HepG2 (cell line): ENCODE measurements around the gene FOXE3. TPM values are rescaled to one million over a fixed set of nuclear protein-coding genes. Genes with fewer than 3 reads are reported as not detected.
"Not testable (repeated sequence)": the region's sequence is repeated elsewhere in the genome, so short reads cannot be mapped to it uniquely, and the experiment has no call there.

ENCODE experiments used
- ATAC-seq: fragments of 200-7000 bp; cut with Tn5 transposase; 3 replicates; pipeline ENCODE4 v1.9.1; 2020; ENCODE audit warnings: mild to moderate bottlenecking, moderate library complexity
- BruUV-seq: library from RNA; stranded (reverse); fragments of 400-500 nt; replicated peaks from 2 replicates; lab custom pipeline; 2021; lab: Mats Ljungman, UMichigan
- CTCF ChIA-PET: fragments of 300-600 bp; formaldehyde crosslinking; extraction: SDS; loops from one replicate; lab custom pipeline; 2021; ENCODE audit warnings: low total read pairs, inconsistent platforms, low intra/inter-chr PET ratio; lab: Yijun Ruan, JAX
- POLR2A ChIA-PET: fragments of 350-600 bp; sonication (Branson Sonifier 250); formaldehyde crosslinking; loops from one replicate; lab custom pipeline; 2020; ENCODE audit warnings: antibody characterized with exemption, inconsistent platforms; lab: Yijun Ruan, JAX
- DNase-seq: peaks from one replicate; pipeline ENCODE4 v3.0.0-alpha.2; 2015; ENCODE audit warnings: low spot score
- FAIRE-seq: peaks from 3 replicates; lab custom pipeline; 2011; peaks lifted over from hg19 to GRCh38; lab: Jason Lieb, UNC
- H2AFZ ChIP-seq: one replicate; pipeline ENCODE4 v1.6.1; 2011; ENCODE audit warnings: low read length, inconsistent platforms
- H3K27ac ChIP-seq: fragments of 300-600 bp; 3 replicates; pipeline ENCODE4 v1.8.0; 2011; ENCODE audit warnings: mixed run types, mild to moderate bottlenecking, mixed read lengths, low read length, inconsistent platforms; ENCODE audit not compliant: insufficient read depth; ENCODE audit errors: extremely low read length
- H3K27me3 ChIP-seq, 2 experiments: fragments of 200-600 bp in 1 of 2; 2 replicates in 1 of 2; 3 replicates in 1 of 2; pipeline versions ENCODE4 v1.6.0 to v1.8.0; 2011; ENCODE audit warnings: low read length in 2 of 2, mild to moderate bottlenecking in 2 of 2, moderate library complexity in 2 of 2, inconsistent platforms in 1 of 2; ENCODE audit not compliant: insufficient read depth in 2 of 2, control insufficient read depth in 1 of 2
- H3K36me3 ChIP-seq, 2 experiments: fragments of 200-600 bp in 1 of 2; replicated peaks in 1 of 2; 2 replicates in 1 of 2; 3 replicates in 1 of 2; pipeline versions ENCODE4 v1.5.1 to v1.8.0; 2011; ENCODE audit warnings: low read length in 2 of 2, inconsistent platforms in 1 of 2; ENCODE audit not compliant: insufficient read depth in 2 of 2, control insufficient read depth in 1 of 2
- H3K4me1 ChIP-seq: 2 replicates; pipeline ENCODE4 v1.5.1; 2012; ENCODE audit warnings: low read length, inconsistent platforms; ENCODE audit not compliant: insufficient read depth
- H3K4me2 ChIP-seq: 2 replicates; pipeline ENCODE4 v1.6.0; 2011; ENCODE audit warnings: low read depth, low read length, inconsistent platforms
- H3K4me3 ChIP-seq, 3 experiments: fragments of 200-600 bp in 1 of 3; sonication (generic), shearing (Covaris generic) in 1 of 3; replicated peaks in 1 of 3; 2 replicates each; pipeline ENCODE4 v1.5.1; 2011 to 2016; ENCODE audit warnings: low read length in 3 of 3, inconsistent platforms in 2 of 3, low read depth in 2 of 3, mild to moderate bottlenecking in 2 of 3, control low read depth in 1 of 3, mixed read lengths in 1 of 3; ENCODE audit not compliant: insufficient read depth in 1 of 3
- H3K79me2 ChIP-seq: one replicate; pipeline ENCODE4 v1.6.1; 2011; ENCODE audit warnings: low read length, inconsistent platforms; ENCODE audit not compliant: insufficient read depth
- H3K9ac ChIP-seq: 2 replicates; pipeline ENCODE4 v1.6.0; 2011; ENCODE audit warnings: mild to moderate bottlenecking, low read depth, low read length, inconsistent platforms; ENCODE audit not compliant: insufficient read depth
- H3K9me3 ChIP-seq: 2 replicates; pipeline ENCODE4 v1.5.1; 2012; ENCODE audit warnings: mild to moderate bottlenecking, low read length
- H4K20me1 ChIP-seq: 2 replicates; pipeline ENCODE4 v1.6.0; 2011; ENCODE audit warnings: inconsistent platforms, mild to moderate bottlenecking, low read length, moderate library complexity; ENCODE audit not compliant: insufficient read depth
- AGO1 ChIP-seq: fragments of 200-400 bp; formaldehyde crosslinking; IDR thresholded peaks from 2 replicates; pipeline ENCODE4 v1.6.1; 2017; ENCODE audit warnings: mild to moderate bottlenecking, low read depth, low read length, moderate library complexity; ENCODE audit not compliant: poor library complexity, severe bottlenecking
- ARNT2 ChIP-seq: sonication (generic); formaldehyde crosslinking; IDR thresholded peaks from 2 replicates; pipeline ENCODE4 v1.8.0; 2022; ENCODE audit warnings: mild to moderate bottlenecking, low read depth, missing genetic modification reagents, moderate library complexity
- FIP1L1 ChIP-seq: fragments of 200-400 bp; formaldehyde crosslinking; IDR thresholded peaks from 2 replicates; pipeline ENCODE4 v1.6.1; 2018; ENCODE audit warnings: low read depth, mild to moderate bottlenecking, low read length, moderate library complexity, borderline replicate concordance; ENCODE audit not compliant: insufficient read depth
- JDP2 ChIP-seq: sonication (generic); formaldehyde crosslinking; IDR thresholded peaks from 2 replicates; pipeline ENCODE4 v1.8.1; 2022; ENCODE audit warnings: missing genetic modification reagents, borderline replicate concordance
- NPAS2 ChIP-seq: sonication (generic); formaldehyde crosslinking; IDR thresholded peaks from 2 replicates; pipeline ENCODE4 v1.8.0; 2022; ENCODE audit warnings: mild to moderate bottlenecking, missing genetic modification reagents, borderline replicate concordance
- REL ChIP-seq: sonication (generic); formaldehyde crosslinking; conservative IDR thresholded peaks from 2 replicates; pipeline ENCODE4 v1.8.0; 2022; ENCODE audit warnings: mild to moderate bottlenecking, missing genetic modification reagents, moderate library complexity
- SIX4 ChIP-seq: sonication (generic); formaldehyde crosslinking; IDR thresholded peaks from 2 replicates; pipeline ENCODE4 v1.4.0; 2020; ENCODE audit warnings: missing genetic modification reagents
- SOX13 ChIP-seq, 3 experiments: fragments of 450-650 bp in 1 of 3; sonication (generic) in 1 of 3; formaldehyde crosslinking in 1 of 3; IDR thresholded peaks in 2 of 3; conservative IDR thresholded peaks in 1 of 3; 2 replicates each; pipeline versions ENCODE4 v1.5.0 to v1.6.1; 2016 to 2020; ENCODE audit warnings: antibody characterized with exemption in 1 of 3, mild to moderate bottlenecking in 1 of 3, missing compliant biosample characterization in 1 of 3, missing genetic modification reagents in 1 of 3, moderate library complexity in 1 of 3
- SRSF9 ChIP-seq: fragments of 200-400 bp; formaldehyde crosslinking; IDR thresholded peaks from 2 replicates; pipeline ENCODE4 v1.6.1; 2018; ENCODE audit warnings: borderline replicate concordance, mild to moderate bottlenecking, low read depth, low read length; ENCODE audit not compliant: insufficient read depth, poor library complexity, severe bottlenecking
- ZNF432 ChIP-seq: sonication (generic); formaldehyde crosslinking; IDR thresholded peaks from 2 replicates; pipeline ENCODE4 v1.5.0; 2020; ENCODE audit warnings: missing genetic modification reagents, mild to moderate bottlenecking, borderline replicate concordance
- WGBS: methylation state at CpG from one replicate; pipeline ENCODE4 v1.1.6; 2017; ENCODE audit warnings: low lambda C conversion rate; 5-methylcytosine and 5-hydroxymethylcytosine counted together
- in situ Hi-C: cut with HindIII; loops from 2 replicates; pipeline ENCODE4 v1.10.0; 2017; ENCODE audit warnings: low pct_unique_long_range_greater_than_20kb; ENCODE audit not compliant: extremely low pct_ligation_motif_present
- intact Hi-C: fragments of 100-400 bp; cut with micrococcal nuclease; formaldehyde crosslinking; loops from one replicate; pipeline ENCODE4 v1.10.0; 2022; ENCODE audit not compliant: unreplicated experiment
- polyA plus RNA-seq, 8 experiments: library from polyadenylated mRNA; depleted of rRNA in 3 of 8; stranded (reverse) in 7 of 8; unstranded in 1 of 8; fragments of >200 nt; fragmentation: Illumina TruSeq in 4 of 8; extraction: Trizol in 4 of 8; gene quantifications; 2 replicates each; pipeline versions ENCODE4 v1.2.1 to v1.2.3, GENCODE V29; 2011 to 2016; ENCODE audit warnings: low read depth in 4 of 8, missing spikeins in 1 of 8, mixed read lengths in 1 of 8; ENCODE audit not compliant: insufficient read depth in 1 of 8
- total RNA-seq, 5 experiments: library from RNA; depleted of rRNA; stranded (reverse); fragments of >200 nt; fragmentation: Illumina TruSeq; extraction: Trizol; gene quantifications; 2 replicates each; pipeline ENCODE4 v1.2.3, GENCODE V29; 2016; ENCODE audit warnings: low read depth in 1 of 5
- TF ChIP-seq, protein P1 (sequence below): sonication (generic); formaldehyde crosslinking; conservative IDR thresholded peaks from 2 replicates; pipeline ENCODE4 v1.4.0; 2020; ENCODE audit warnings: missing genetic modification reagents
- TF ChIP-seq, protein P2 (sequence below): IDR thresholded peaks from 2 replicates; pipeline ENCODE4 v1.6.1; 2016; ENCODE audit warnings: mild to moderate bottlenecking, missing biosample characterization, missing genetic modification reagents

FOXE3 gene
- total and polyA plus RNA-seq, 2 of the 13 experiments (the other 11 are each of a cell fraction or from before 2014, with no cell fraction given): not detected

GRCh38 chr1:47456250-47456649 is 40.2 kb downstream of the FOXE3 start:
- Histone ChIP-seq H3K4me2 (no peak overlapping the region), H3K4me3 (no peak overlapping the region), H3K9ac (no peak overlapping the region), H4K20me1 (0 out of 2 replicates have a peak, but pooled peaks cover 2% of the 10 kb centered on the region), H3K27me3 (peaks cover 3 to 60% of the 10 kb centered on the region in 2 experiments; a peak in 4 of 5 replicates), H3K9me3 (no peaks in the 10 kb centered on the region), H2AFZ (no peak overlapping the region), H3K27ac (no peak overlapping the region), H3K36me3 (no peaks in the 10 kb centered on the region), H3K79me2 (no peaks in the 10 kb centered on the region), H3K4me1 (no peaks in the 10 kb centered on the region)
- BruUV-seq: no TSS peak
- ChIA-PET CTCF (no interaction called here), POLR2A (no interaction called here)
- no peak for ATAC-seq
- 20% methylated on average over 4 of the region's 4 CpGs for WGBS
- no peak for DNase-seq
- no peak for FAIRE-seq
- TF ChIP-seq NPAS2 (CRISPR knock-in tag): no peak
- no peak for TF ChIP-seq ZNF432 (CRISPR knock-in tag)
- TF ChIP-seq JDP2 (CRISPR knock-in tag): no peak
- TF ChIP-seq SIX4: no peak
- TF ChIP-seq FIP1L1: no peak
- TF ChIP-seq SRSF9: no peak
- TF ChIP-seq, protein P1, sequence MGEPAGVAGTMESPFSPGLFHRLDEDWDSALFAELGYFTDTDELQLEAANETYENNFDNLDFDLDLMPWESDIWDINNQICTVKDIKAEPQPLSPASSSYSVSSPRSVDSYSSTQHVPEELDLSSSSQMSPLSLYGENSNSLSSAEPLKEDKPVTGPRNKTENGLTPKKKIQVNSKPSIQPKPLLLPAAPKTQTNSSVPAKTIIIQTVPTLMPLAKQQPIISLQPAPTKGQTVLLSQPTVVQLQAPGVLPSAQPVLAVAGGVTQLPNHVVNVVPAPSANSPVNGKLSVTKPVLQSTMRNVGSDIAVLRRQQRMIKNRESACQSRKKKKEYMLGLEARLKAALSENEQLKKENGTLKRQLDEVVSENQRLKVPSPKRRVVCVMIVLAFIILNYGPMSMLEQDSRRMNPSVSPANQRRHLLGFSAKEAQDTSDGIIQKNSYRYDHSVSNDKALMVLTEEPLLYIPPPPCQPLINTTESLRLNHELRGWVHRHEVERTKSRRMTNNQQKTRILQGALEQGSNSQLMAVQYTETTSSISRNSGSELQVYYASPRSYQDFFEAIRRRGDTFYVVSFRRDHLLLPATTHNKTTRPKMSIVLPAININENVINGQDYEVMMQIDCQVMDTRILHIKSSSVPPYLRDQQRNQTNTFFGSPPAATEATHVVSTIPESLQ: no peak
- TF ChIP-seq, protein P2, sequence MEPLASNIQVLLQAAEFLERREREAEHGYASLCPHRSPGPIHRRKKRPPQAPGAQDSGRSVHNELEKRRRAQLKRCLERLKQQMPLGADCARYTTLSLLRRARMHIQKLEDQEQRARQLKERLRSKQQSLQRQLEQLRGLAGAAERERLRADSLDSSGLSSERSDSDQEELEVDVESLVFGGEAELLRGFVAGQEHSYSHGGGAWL (CRISPR knock-in tag): no peak
- TF ChIP-seq AGO1: no peak
- TF ChIP-seq ARNT2: no peak
- TF ChIP-seq SOX13 (IDR thresholded peaks at IDR 0.05): no peak
- no peak for TF ChIP-seq SOX13 (CRISPR knock-in tag; conservative IDR thresholded peaks at IDR 0.05 in 1 of 2, IDR thresholded peaks at IDR 0.05 in 1 of 2)
- no peak for TF ChIP-seq REL (CRISPR knock-in tag)
- in situ Hi-C loops: no loop called here
- intact Hi-C loops: no loop called here

DNA sequence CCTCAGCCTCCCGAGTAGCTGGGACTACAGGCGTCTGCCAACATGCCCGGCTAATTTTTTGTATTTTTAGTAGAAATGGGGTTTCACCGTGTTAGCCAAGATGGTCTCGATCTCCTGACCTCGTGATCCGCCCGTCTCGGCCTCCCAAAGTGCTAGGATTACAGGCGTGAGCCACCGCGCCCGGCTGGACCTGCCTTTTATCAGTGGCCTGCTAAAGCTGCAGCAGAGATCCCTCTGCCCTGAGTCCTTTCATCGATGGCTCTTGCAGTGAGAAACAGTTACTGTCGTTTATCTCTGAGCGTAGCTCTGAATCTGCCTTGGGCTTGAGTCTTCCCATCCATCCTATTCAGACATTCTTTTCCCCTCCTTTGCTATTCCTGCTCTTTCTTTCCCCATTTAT is 41.5 kb downstream of the FOXE3 start:
- peaks cover 3 to 55% of the 10 kb centered on the region in 2 experiments for H3K27me3 ChIP-seq
- H3K9me3 ChIP-seq, BruUV-seq, FAIRE-seq, ATAC-seq, H3K9ac ChIP-seq, POLR2A ChIA-PET, H4K20me1 ChIP-seq, DNase-seq, H3K27ac ChIP-seq, H3K4me3 ChIP-seq, CTCF ChIA-PET, H3K36me3 ChIP-seq, in situ Hi-C loops, intact Hi-C loops, H3K4me2 ChIP-seq, H3K4me1 ChIP-seq, H2AFZ ChIP-seq, H3K79me2 ChIP-seq: not testable (repeated sequence)
- WGBS: 51% methylated on average over 16 of the region's 16 CpGs
